Measurements from ENCODE around the gene FAM83D.
A peak's percentile ranks its signal among the peaks of the same experiment; 100 is the strongest.
"Not testable (repeated sequence)": the region's sequence is repeated elsewhere in the genome, so short reads cannot be mapped to it uniquely, and the experiment has no call there.

FAM83D gene

GRCh38 chr20:38946836-38947235 is 20.6 kb downstream of the FAM83D start:
- Mint-ChIP-seq H3K36me3 (ENCODE audit: insufficient read depth) (peaks cover 8% of the 10 kb centered on the region), H3K9me3 (no peaks in the 10 kb centered on the region), H3K27me3 (no peaks in the 10 kb centered on the region), H3K4me1 (no peaks in the 10 kb centered on the region), H3K4me3 (no peak overlapping the region), H3K27ac (ENCODE audit: low read depth) (no peak overlapping the region)
- ATAC-seq (replicated peaks; ENCODE audit: extremely low read depth, poor library complexity, severe bottlenecking), result no peak
- no peak for DNase-seq (ENCODE audit: low spot score in 2 of 2)

GRCh38 chr20:38947931-38948362 is 21.7 kb downstream of the FAM83D start:
- Mint-ChIP-seq H3K4me3 (no peak overlapping the region), H3K36me3 (ENCODE audit: insufficient read depth) (peaks cover 13% of the 10 kb centered on the region), H3K9me3 (no peaks in the 10 kb centered on the region), H3K27ac (ENCODE audit: low read depth) (no peak overlapping the region), H3K4me1 (no peaks in the 10 kb centered on the region), H3K27me3 (no peaks in the 10 kb centered on the region)
- no peak for DNase-seq (ENCODE audit: low spot score in 2 of 2)
- no peak for ATAC-seq (replicated peaks; ENCODE audit: extremely low read depth, poor library complexity, severe bottlenecking)

GRCh38 chr20:38950254-38950653 is 24.0 kb downstream of the FAM83D start:
- no peak for ATAC-seq (replicated peaks; ENCODE audit: extremely low read depth, poor library complexity, severe bottlenecking)
- no peaks in the 10 kb centered on the region for H3K4me1 Mint-ChIP-seq
- peaks cover 15% of the 10 kb centered on the region for H3K36me3 Mint-ChIP-seq (ENCODE audit: insufficient read depth)
- no peak overlapping the region for H3K27ac Mint-ChIP-seq (ENCODE audit: low read depth)
- no peaks in the 10 kb centered on the region for H3K9me3 Mint-ChIP-seq
- no peaks in the 10 kb centered on the region for H3K27me3 Mint-ChIP-seq
- no peak for DNase-seq (ENCODE audit: low spot score in 2 of 2)
- H3K4me3 Mint-ChIP-seq, result no peak overlapping the region

GRCh38 chr20:38951611-38952010 is 25.4 kb downstream of the FAM83D start:
- Mint-ChIP-seq H3K9me3 (no peaks in the 10 kb centered on the region), H3K36me3 (ENCODE audit: insufficient read depth) (peaks cover 12% of the 10 kb centered on the region), H3K4me1 (no peaks in the 10 kb centered on the region), H3K27ac (ENCODE audit: low read depth) (no peak overlapping the region), H3K27me3 (no peaks in the 10 kb centered on the region), H3K4me3 (no peak overlapping the region)
- DNase-seq (ENCODE audit: low spot score in 2 of 2), result no peak
- no peak for ATAC-seq (replicated peaks; ENCODE audit: extremely low read depth, poor library complexity, severe bottlenecking)

- no peak for ATAC-seq (replicated peaks; ENCODE audit: extremely low read depth, poor library complexity, severe bottlenecking)
- no peak for DNase-seq (ENCODE audit: low spot score in 2 of 2)
- H3K27me3 Mint-ChIP-seq, result no peaks in the 10 kb centered on the region
- peaks cover 12% of the 10 kb centered on the region for H3K36me3 Mint-ChIP-seq (ENCODE audit: insufficient read depth)
- H3K4me1 Mint-ChIP-seq, result no peaks in the 10 kb centered on the region
- no peak overlapping the region for H3K4me3 Mint-ChIP-seq
- no peak overlapping the region for H3K27ac Mint-ChIP-seq (ENCODE audit: low read depth)
- no peaks in the 10 kb centered on the region for H3K9me3 Mint-ChIP-seq
Observed at GRCh38 chr20:38952153-38952552, 25.9 kb downstream of the FAM83D start.

GRCh38 chr20:38953630-38954340 is 27.6 kb downstream of the FAM83D start:
- H3K4me3 Mint-ChIP-seq, result no peak overlapping the region
- no peaks in the 10 kb centered on the region for H3K9me3 Mint-ChIP-seq
- H3K4me1 Mint-ChIP-seq, result no peaks in the 10 kb centered on the region
- no peaks in the 10 kb centered on the region for H3K27me3 Mint-ChIP-seq
- peaks cover 12% of the 10 kb centered on the region for H3K36me3 Mint-ChIP-seq (ENCODE audit: insufficient read depth)
- DNase-seq (ENCODE audit: low spot score in 2 of 2), result no peak
- peak overlapping the region; percentile 42 for H3K27ac Mint-ChIP-seq (ENCODE audit: low read depth)
- no peak for ATAC-seq (replicated peaks; ENCODE audit: extremely low read depth, poor library complexity, severe bottlenecking)

GRCh38 chr20:38957235-38957876 is 31.1 kb downstream of the FAM83D start:
- H3K4me1 Mint-ChIP-seq, result peaks cover 9% of the 10 kb centered on the region
- ATAC-seq (replicated peaks; ENCODE audit: extremely low read depth, poor library complexity, severe bottlenecking), result no peak
- H3K27ac Mint-ChIP-seq (ENCODE audit: low read depth), result no peak overlapping the region
- H3K4me3 Mint-ChIP-seq, result no peak overlapping the region
- H3K36me3 Mint-ChIP-seq (ENCODE audit: insufficient read depth), result peaks cover 9% of the 10 kb centered on the region
- DNase-seq (ENCODE audit: low spot score in 2 of 2), result no peak
- H3K27me3 Mint-ChIP-seq, result no peaks in the 10 kb centered on the region
- no peaks in the 10 kb centered on the region for H3K9me3 Mint-ChIP-seq

GRCh38 chr20:38957915-38958485 is 31.8 kb downstream of the FAM83D start:
- H3K4me1 Mint-ChIP-seq, result peaks cover 14% of the 10 kb centered on the region
- peaks cover 7% of the 10 kb centered on the region for H3K36me3 Mint-ChIP-seq (ENCODE audit: insufficient read depth)

GRCh38 chr20:38960187-38960687 is 34.0 kb downstream of the FAM83D start:
- not testable (repeated sequence) for H3K27ac Mint-ChIP-seq (ENCODE audit: low read depth); H3K27me3 Mint-ChIP-seq; H3K4me3 Mint-ChIP-seq; H3K36me3 Mint-ChIP-seq (ENCODE audit: insufficient read depth); DNase-seq (ENCODE audit: low spot score in 2 of 2); ATAC-seq (replicated peaks; ENCODE audit: extremely low read depth, poor library complexity, severe bottlenecking); H3K9me3 Mint-ChIP-seq
- peaks cover 16% of the 10 kb centered on the region for H3K4me1 Mint-ChIP-seq

More at GRCh38 chr20:38957915-38958485, 31.8 kb downstream of the FAM83D start:
- Mint-ChIP-seq H3K4me3 (no peak overlapping the region), H3K27ac (ENCODE audit: low read depth) (no peak overlapping the region), H3K9me3 (no peaks in the 10 kb centered on the region), H3K27me3 (no peaks in the 10 kb centered on the region)
- DNase-seq (ENCODE audit: low spot score in 2 of 2) (no peak), ATAC-seq (replicated peaks; ENCODE audit: extremely low read depth, poor library complexity, severe bottlenecking) (no peak)

GRCh38 chr20:38961530-38962043 is 35.4 kb downstream of the FAM83D start:
- H3K27me3 Mint-ChIP-seq, result no peaks in the 10 kb centered on the region
- peak overlapping the region; percentile 95 for H3K27ac Mint-ChIP-seq (ENCODE audit: low read depth)
- H3K4me3 Mint-ChIP-seq, result peak overlapping the region; percentile 91
- ATAC-seq (replicated peaks; ENCODE audit: extremely low read depth, poor library complexity, severe bottlenecking), result no peak
- no peaks in the 10 kb centered on the region for H3K9me3 Mint-ChIP-seq
- DNase-seq (ENCODE audit: low spot score in 2 of 2), result no peak
- H3K4me1 Mint-ChIP-seq, result peaks cover 16% of the 10 kb centered on the region
- peaks cover 4% of the 10 kb centered on the region for H3K36me3 Mint-ChIP-seq (ENCODE audit: insufficient read depth)

- Mint-ChIP-seq H3K36me3 (ENCODE audit: insufficient read depth) (peaks cover 4% of the 10 kb centered on the region), H3K4me1 (peaks cover 16% of the 10 kb centered on the region), H3K9me3 (no peaks in the 10 kb centered on the region), H3K4me3 (peak within 1 kb of the TSS; percentile 91), H3K27me3 (no peaks in the 10 kb centered on the region), H3K27ac (ENCODE audit: low read depth) (peak within 1 kb of the TSS; percentile 95)
- ATAC-seq (replicated peaks; ENCODE audit: extremely low read depth, poor library complexity, severe bottlenecking) (peak; percentile 97), DNase-seq (ENCODE audit: low spot score in 2 of 2) (peak; percentile 97 to 98)
Observed at GRCh38 chr20:38962044-38962927, 36.1 kb downstream of the FAM83D start, which contains the start of gene DHX35. DHX35 (plus strand) TSS chr20:38962344; CDS start chr20:38962368, 24 bp downstream.

- Mint-ChIP-seq H3K36me3 (ENCODE audit: insufficient read depth) (peaks cover 4% of the 10 kb centered on the region), H3K4me1 (peaks cover 16% of the 10 kb centered on the region), H3K4me3 (peak overlapping the region; percentile 91), H3K9me3 (no peaks in the 10 kb centered on the region), H3K27ac (ENCODE audit: low read depth) (peak overlapping the region; percentile 95), H3K27me3 (no peaks in the 10 kb centered on the region)
- no peak for DNase-seq (ENCODE audit: low spot score in 2 of 2)
- no peak for ATAC-seq (replicated peaks; ENCODE audit: extremely low read depth, poor library complexity, severe bottlenecking)
Observed at GRCh38 chr20:38962928-38963401, 36.7 kb downstream of the FAM83D start.
